NCI-H2196 (cell line): ENCODE data around the gene C13orf46.
"Not testable (repeated sequence)": the region's sequence is repeated elsewhere in the genome, so short reads cannot be mapped to it uniquely, and the experiment has no call there.

Experiments used
- DNase-seq: peaks from one replicate; lab custom pipeline; 2025; ENCODE audit not compliant: unreplicated experiment; lab: John Stamatoyannopoulos, UW

Gene C13orf46

DNA sequence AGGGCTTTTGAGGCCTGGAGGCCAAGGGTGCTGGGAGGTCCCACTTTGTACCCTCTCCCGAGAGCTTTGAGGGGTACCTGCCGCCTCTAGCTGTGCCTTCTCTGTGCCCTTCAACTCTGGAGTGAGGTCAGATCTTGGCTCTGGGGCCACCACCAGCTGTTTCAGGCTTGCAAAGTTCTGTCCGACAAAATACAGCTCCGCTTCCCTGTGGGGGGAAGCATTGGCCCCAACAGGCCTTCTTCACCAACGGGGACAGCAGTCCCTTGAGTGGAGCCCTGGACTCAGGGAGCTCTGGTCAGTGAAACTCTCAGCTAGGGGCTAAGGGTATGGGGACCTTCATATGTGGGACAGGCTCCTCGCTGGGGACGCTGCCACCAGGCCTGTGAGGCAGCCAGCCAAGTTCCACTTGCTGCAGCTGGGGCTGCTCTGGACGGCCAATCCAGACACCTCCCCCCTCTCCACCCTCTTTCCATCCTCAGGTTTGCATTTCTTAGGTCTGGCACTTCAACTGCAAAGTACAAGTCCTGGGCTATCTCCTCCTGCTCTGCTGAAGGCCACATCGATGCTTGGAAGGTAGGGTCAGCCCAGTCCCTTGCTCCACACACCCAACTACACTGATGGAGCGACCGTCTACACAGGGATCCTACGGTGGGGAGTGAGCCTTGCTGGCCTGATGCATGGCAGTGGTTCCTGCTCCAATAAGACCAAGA is 46.8 kb downstream of the C13orf46 start:
- DNase-seq, result no peak

GRCh38 chr13:113926301-113926761 is 47.5 kb downstream of the C13orf46 start:
- no peak for DNase-seq

- no peak for DNase-seq
Measured at GRCh38 chr13:113924184-113924901, 49.5 kb downstream of the C13orf46 start.

DNA sequence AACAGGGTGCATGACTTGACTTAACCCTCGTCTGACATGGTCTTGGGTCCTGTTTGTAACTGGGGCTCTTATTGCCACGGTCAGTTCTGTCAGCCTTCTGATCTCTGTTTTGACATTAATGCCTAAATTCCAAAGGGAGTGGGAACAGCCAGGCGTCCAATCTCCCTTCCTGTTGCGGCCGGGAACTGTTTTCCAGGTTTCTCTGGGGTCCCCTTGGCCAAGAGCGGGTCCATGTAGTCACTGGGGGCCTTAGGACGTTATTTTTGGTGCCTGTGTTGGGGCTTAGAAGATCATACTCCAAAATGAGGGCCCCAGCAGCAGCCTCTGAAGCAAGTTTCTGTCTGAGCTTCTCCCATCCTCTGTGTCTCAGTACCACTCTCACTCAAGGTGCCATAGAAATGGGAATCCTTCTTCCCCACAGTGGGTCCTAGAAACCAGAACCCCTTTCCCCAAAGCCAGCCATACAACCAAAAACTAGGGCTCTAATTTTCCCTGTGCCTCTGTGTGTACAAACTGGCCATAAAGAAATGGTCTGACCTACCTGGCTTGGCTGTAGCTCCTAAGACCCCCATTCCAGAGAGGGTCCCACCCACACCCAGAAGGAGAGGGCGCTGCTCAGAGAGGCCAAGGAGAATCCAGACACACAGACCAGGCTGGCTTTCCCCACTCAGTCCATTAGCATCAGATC is 50.4 kb downstream of the C13orf46 start:
- no peak for DNase-seq

DNA sequence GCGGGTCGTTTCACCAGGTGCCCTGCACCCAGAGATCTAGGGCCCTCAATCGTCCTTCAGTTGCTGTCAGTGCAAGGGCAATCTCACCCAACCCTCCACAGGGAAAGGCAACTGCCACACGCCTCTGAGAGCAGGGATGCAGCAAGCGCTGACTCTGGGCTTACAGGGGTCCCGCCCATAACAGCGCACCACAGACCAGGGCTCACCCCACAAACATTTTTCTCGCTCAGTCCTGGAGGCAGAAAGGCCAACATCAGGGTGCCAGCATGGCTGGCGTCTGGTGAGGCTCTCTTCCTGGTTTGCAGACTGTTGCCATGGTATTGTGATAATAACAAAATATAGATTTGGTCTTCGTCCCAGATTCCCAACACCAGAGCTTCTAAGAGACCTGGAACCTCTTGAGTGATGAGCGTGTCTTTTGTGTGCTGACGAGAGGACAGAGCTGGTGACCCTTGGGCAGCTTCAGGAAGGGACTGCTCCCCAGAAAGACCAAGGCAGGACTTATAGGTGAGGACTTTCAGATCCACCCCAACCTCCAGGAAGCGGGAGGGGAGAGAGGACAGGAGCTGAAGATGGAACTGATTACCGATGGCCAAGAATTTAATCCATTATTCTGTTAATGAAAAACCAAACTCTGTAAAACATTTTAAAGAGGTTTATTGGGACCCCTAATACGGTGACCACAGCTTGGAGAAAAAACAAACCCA is 51.3 kb downstream of the C13orf46 start:
- peak; percentile 9 for DNase-seq

- no peak for DNase-seq
Measured at GRCh38 chr13:113921763-113922162, 52.1 kb downstream of the C13orf46 start.

GRCh38 chr13:113920606-113921286 is 53.1 kb downstream of the C13orf46 start:
- no peak for DNase-seq

DNA sequence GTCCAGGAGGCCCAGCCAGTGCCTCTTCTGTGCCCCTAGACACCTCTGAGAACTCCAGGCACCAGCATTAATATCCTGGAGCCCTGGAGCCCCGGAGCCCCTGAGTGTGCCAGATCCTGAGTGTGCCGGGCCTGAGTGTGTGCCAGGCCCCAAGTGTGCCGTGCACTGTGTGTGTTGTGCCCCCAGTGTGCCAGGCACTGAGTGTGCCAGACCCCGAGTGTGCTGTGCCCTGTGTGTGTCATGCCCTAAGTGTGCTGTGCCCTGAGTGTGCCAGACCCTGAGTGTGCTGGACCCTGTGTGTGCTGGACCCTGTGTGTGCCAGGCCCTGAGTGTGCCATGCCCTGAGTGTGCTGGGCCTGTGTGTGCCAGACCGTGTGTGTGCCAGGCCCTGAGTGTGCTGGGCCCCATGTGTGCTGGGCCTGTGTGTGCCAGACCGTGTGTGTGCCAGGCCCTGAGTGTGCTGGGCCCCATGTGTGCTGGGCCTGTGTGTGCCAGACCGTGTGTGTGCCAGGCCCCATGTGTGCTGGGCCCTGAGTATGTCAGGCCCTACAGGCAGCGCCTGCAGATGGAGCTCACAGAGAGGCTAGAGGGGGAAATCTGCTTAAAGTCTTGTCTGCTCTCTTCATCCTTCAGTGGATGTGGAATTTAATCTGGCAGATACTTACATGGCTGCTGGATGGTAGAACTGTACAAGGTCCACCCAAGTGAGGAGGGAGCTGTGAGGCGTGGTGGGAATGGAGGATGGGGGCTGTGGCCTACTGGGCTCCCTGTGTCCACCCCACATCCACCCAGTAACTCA is 53.9 kb downstream of the C13orf46 start:
- no peak for DNase-seq

- no peak for DNase-seq
Measured at GRCh38 chr13:113918981-113919701, 54.7 kb downstream of the C13orf46 start.

DNA sequence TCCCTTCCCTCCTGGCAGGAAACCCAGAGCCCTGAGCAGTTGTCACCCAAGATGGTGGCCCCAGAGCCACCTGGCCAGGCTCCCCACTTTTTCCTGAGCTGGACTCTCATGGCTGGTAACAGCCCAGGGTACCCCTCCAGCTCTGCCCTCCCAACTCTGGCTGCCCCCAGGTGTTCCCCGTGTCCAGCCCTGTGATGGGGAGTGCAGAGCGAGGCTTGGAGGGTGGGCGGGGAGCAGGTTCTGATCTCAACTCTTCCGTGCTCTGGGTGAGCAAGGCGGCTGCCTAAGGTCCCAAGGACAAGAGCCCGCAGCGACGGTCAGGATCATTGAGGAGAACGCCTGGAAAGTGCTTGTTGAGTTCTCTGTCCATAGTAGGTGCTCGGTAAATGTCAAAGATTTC is 55.3 kb downstream of the C13orf46 start:
- DNase-seq, result no peak

DNA sequence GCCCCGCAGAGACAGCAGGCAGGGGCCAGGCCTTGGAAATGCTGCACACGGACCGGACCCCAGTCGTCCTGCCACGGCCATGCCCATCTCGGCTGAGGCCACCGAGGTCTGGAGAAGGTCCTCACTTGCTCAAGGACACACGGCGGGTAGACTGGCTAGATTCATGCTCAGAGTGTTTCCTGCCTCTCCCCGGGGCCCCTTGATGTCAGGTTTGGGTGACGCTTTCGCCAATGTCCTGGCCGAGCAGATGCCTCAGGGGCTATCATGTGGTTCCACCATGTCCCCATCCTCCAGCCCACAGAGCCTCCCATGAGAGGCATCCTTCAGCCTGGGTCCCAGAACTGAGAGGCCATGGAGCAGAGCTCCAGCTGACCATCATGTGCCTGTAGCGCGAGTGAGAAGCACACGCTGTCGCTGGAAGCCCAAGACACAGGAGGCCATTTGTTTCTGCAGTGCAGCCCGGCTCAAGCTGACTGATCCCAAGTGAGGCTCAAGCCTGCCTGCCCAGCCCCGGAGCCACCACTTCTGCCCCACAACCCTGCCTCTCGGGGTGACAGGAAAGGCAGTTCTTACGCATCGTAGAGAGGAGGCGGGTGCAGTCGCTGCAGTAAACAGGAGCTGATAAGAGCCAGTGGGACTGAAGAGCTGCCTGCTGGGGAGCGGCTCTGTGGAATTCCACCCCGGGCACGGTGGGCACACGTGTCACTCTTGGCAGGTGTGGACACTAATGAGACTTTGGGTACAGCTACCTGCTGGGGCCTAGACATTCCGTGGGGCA is 56.1 kb downstream of the C13orf46 start:
- no peak for DNase-seq

GRCh38 chr13:113917096-113917495 is 56.8 kb downstream of the C13orf46 start:
- no peak for DNase-seq

DNA sequence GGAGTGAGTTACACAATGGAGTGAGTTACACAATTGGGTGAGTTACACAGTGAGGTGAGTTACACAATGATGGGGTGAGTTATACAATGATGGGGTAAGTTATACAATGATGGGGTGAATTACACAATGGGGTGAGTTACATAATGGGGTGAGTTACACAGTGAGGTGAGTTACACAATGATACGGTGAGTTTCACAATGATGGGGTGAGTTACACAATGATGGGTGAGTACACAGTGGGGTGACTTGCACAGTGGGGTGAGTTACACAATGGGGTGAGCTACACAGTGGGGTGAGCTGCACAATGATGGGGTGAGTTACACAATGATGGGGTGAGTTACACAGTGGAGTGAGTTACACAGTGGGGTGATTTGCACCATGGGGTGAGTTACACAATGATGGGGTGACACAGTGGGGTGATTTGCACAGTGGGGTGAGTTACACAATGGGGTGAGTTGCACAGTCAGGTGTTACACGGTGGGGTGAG is 57.5 kb downstream of the C13orf46 start:
- no peak for DNase-seq

DNA sequence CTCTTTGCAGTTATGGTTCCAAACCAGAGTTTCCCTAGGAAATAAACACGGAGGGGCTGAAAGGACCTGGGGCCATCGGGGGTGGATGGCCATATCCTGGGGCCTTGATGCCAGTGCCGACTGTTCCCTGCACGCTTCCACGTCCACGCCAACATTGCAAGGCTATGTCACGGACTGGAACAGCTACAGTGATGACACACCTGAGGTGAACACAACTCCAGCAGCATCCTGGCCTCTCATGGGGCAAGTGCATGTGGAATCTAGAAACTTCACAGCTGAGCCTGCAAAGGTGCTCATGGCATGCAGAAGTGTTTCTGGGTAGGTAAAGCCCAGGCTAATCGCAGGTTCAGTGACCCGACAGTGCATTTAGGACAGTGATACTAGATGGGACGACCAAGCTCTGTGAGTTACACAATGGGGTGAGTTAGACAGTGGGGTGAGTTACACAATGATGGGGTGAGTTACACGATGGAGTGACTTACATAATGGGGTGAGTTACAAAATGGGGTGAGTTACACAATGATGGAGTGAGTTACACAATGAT is 58.0 kb downstream of the C13orf46 start:
- DNase-seq, result no peak

GRCh38 chr13:113915012-113915763 is 58.7 kb downstream of the C13orf46 start:
- DNase-seq, result no peak

GRCh38 chr13:113914333-113915011 is 59.4 kb downstream of the C13orf46 start:
- DNase-seq, result no peak

DNA sequence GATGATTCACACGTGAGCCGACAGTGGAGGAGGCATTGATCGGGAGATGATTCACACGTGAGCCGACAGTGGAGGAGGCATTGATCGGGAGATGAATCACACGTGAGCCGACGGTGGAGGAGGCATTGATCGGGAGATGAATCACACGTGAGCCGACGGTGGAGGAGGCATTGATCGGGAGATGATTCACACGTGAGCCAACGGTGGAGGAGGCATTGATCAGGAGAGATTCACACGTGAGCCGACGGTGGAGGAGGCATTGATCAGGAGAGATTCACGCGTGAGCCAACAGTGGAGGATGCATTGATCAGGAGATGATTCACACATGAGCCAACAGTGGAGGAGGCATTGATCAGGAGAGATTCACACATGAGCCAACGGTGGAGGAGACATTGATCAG is 60.0 kb downstream of the C13orf46 start:
- DNase-seq, result not testable (repeated sequence)
